Endodermal cell (in vitro differentiated cells): Measurements from ENCODE around the gene LRRC7. TPM values are rescaled to one million over a fixed set of nuclear protein-coding genes. Genes with fewer than 3 reads are reported as not detected.

Experiments
- DNase-seq: peaks from one replicate; pipeline ENCODE4 v3.0.0-alpha.2; 2017
- H3K27ac ChIP-seq: 2 replicates; pipeline ENCODE4 v1.5.1; 2013; ENCODE audit warnings: mild to moderate bottlenecking, low read depth, low read length, moderate library complexity
- H3K27me3 ChIP-seq: 2 replicates; pipeline ENCODE4 v1.6.1; 2013; ENCODE audit warnings: mild to moderate bottlenecking, low read length, moderate library complexity; ENCODE audit not compliant: insufficient read depth, control insufficient read depth, poor library complexity, severe bottlenecking
- H3K36me3 ChIP-seq: 2 replicates; pipeline ENCODE4 v1.7.0; 2013; ENCODE audit warnings: mild to moderate bottlenecking, low read length, moderate library complexity; ENCODE audit not compliant: control insufficient read depth, insufficient read depth
- H3K4me1 ChIP-seq: one replicate; pipeline ENCODE4 v1.7.0; 2013; ENCODE audit warnings: low read length; ENCODE audit not compliant: control insufficient read depth, insufficient read depth
- H3K4me3 ChIP-seq: 2 replicates; pipeline ENCODE4 v1.5.1; 2013; ENCODE audit warnings: mild to moderate bottlenecking, low read length, moderate library complexity
- H3K9ac ChIP-seq: 2 replicates; pipeline ENCODE4 v1.6.1; 2013; ENCODE audit warnings: mild to moderate bottlenecking, low read length, moderate library complexity; ENCODE audit not compliant: poor library complexity, severe bottlenecking; ENCODE audit errors: extremely low read depth
- H3K9me3 ChIP-seq: 2 replicates; pipeline ENCODE4 v1.6.1; 2013; ENCODE audit warnings: mild to moderate bottlenecking, low read length, moderate library complexity; ENCODE audit not compliant: control insufficient read depth
- H3K27ac Mint-ChIP-seq: 2 replicates; pipeline ENCODE4 v1.8.0; 2020; ENCODE audit warnings: mixed read lengths
- H3K27me3 Mint-ChIP-seq: 2 replicates; pipeline ENCODE4 v1.8.0; 2021; ENCODE audit warnings: mild to moderate bottlenecking, mixed read lengths; ENCODE audit not compliant: insufficient read depth
- H3K36me3 Mint-ChIP-seq: 2 replicates; pipeline ENCODE4 v1.8.0; 2020; ENCODE audit warnings: low read depth, mixed read lengths
- H3K4me1 Mint-ChIP-seq: 2 replicates; pipeline ENCODE4 v1.8.0; 2020; ENCODE audit warnings: mixed read lengths
- H3K4me3 Mint-ChIP-seq: 2 replicates; pipeline ENCODE4 v1.8.0; 2020; ENCODE audit warnings: mild to moderate bottlenecking, moderate library complexity, mixed read lengths
- H3K9me3 Mint-ChIP-seq: 2 replicates; pipeline ENCODE4 v1.8.0; 2020; ENCODE audit warnings: mild to moderate bottlenecking, mixed read lengths
- CTCF ChIP-seq: fragments of 200-600 bp; sonication (generic); conservative IDR thresholded peaks from 2 replicates; pipeline ENCODE4 v1.5.0; 2021; ENCODE audit warnings: antibody characterized with exemption, mild to moderate bottlenecking
- WGBS, 2 experiments: methylation state at CpG; one replicate each; pipeline versions ENCODE4 v1.1.5 to v1.1.7; 2013; ENCODE audit warnings: missing lambda C conversion rate in 2 of 2, mixed read lengths in 1 of 2; ENCODE audit not compliant: insufficient coverage in 1 of 2, insufficient read length in 1 of 2; 5-methylcytosine and 5-hydroxymethylcytosine counted together
- total RNA-seq, 2 donors: library from RNA; stranded (reverse); fragmentation: NEBNext Ultra II Directional in 1 of 2; extraction: Animal tissue kit (Norgen Biotek cat#: 25700) in 1 of 2; gene quantifications; 2 replicates in 1 of 2; 3 replicates in 1 of 2; pipeline ENCODE4 v1.2.1, GENCODE V29; 2021

The LRRC7 gene
- total RNA-seq, 2 donors from 2014 or later: 1.4 to 2.2 TPM

- H3K9me3 ChIP-seq: peaks cover 7% of the 10 kb centered on the region
- H3K9me3 Mint-ChIP-seq: no peaks in the 10 kb centered on the region
- H3K27ac Mint-ChIP-seq: no peak overlapping the region
- no peak for DNase-seq
- peak overlapping the region; percentile 37 for H3K4me3 ChIP-seq
- H3K36me3 Mint-ChIP-seq: no peaks in the 10 kb centered on the region
- H3K9ac ChIP-seq: no peak overlapping the region
- no peaks in the 10 kb centered on the region for H3K4me1 ChIP-seq
- no peak overlapping the region for H3K4me3 Mint-ChIP-seq
- no CpG with 5 or more reads among the region's 1 CpG for WGBS, 2 experiments
- H3K4me1 Mint-ChIP-seq: peaks cover 6% of the 10 kb centered on the region
- no peaks in the 10 kb centered on the region for H3K27me3 ChIP-seq
- H3K27ac ChIP-seq: no peak overlapping the region
- H3K27me3 Mint-ChIP-seq: no peaks in the 10 kb centered on the region
- TF ChIP-seq CTCF: no peak
- peaks cover 6% of the 10 kb centered on the region for H3K36me3 ChIP-seq
Measured at GRCh38 chr1:69706473-69706872, 138.8 kb downstream of the LRRC7 start.

- Mint-ChIP-seq H3K27ac (no peak overlapping the region), H3K27me3 (no peaks in the 10 kb centered on the region), H3K4me1 (peaks cover 6% of the 10 kb centered on the region), H3K4me3 (no peak overlapping the region), H3K36me3 (no peaks in the 10 kb centered on the region), H3K9me3 (no peaks in the 10 kb centered on the region)
- no peaks in the 10 kb centered on the region for H3K27me3 ChIP-seq
- 92 to 100% methylated on average over 2 to 4 of the region's 4 CpGs for WGBS, 2 experiments
- H3K27ac ChIP-seq: no peak overlapping the region
- no peak for TF ChIP-seq CTCF
- H3K9me3 ChIP-seq: peaks cover 7% of the 10 kb centered on the region
- no peaks in the 10 kb centered on the region for H3K4me1 ChIP-seq
- H3K9ac ChIP-seq: no peak overlapping the region
- no peak for DNase-seq
- peaks cover 6% of the 10 kb centered on the region for H3K36me3 ChIP-seq
- H3K4me3 ChIP-seq: no peak overlapping the region
Measured at GRCh38 chr1:69707103-69707502, 139.4 kb downstream of the LRRC7 start.

- H3K27ac Mint-ChIP-seq: no peak overlapping the region
- DNase-seq: no peak
- peaks cover 6% of the 10 kb centered on the region for H3K4me1 Mint-ChIP-seq
- Histone ChIP-seq H3K4me3 (no peak overlapping the region), H3K27me3 (no peaks in the 10 kb centered on the region), H3K9ac (no peak overlapping the region), H3K27ac (no peak overlapping the region), H3K4me1 (no peaks in the 10 kb centered on the region), H3K9me3 (peaks cover 2% of the 10 kb centered on the region), H3K36me3 (no peaks in the 10 kb centered on the region)
- WGBS, 2 experiments: 67 to 84% methylated on average over 1 to 4 of the region's 4 CpGs
- H3K4me3 Mint-ChIP-seq: no peak overlapping the region
- no peak for TF ChIP-seq CTCF
- H3K36me3 Mint-ChIP-seq: no peaks in the 10 kb centered on the region
- no peaks in the 10 kb centered on the region for H3K9me3 Mint-ChIP-seq
- H3K27me3 Mint-ChIP-seq: no peaks in the 10 kb centered on the region
Measured at GRCh38 chr1:69710484-69711189, 142.9 kb downstream of the LRRC7 start.
